ENCODE results near the gene FGF14. TPM values are rescaled to one million over a fixed set of nuclear protein-coding genes. Genes with fewer than 3 reads are reported as not detected.

The FGF14 gene
- polyA plus RNA-seq, 12 donors: 0.27 to 1.7 (median 0.86) TPM; not detected in 2

- no peak for DNase-seq
Measured at GRCh38 chr13:102251817-102252216, 150.0 kb downstream of the FGF14 start.

GRCh38 chr13:102250448-102250847 is 151.4 kb downstream of the FGF14 start:
- no peak for DNase-seq

GRCh38 chr13:102244607-102245227 is 157.1 kb downstream of the FGF14 start:
- no peak for DNase-seq

- DNase-seq: no peak
Measured at GRCh38 chr13:102240110-102240509, 161.7 kb downstream of the FGF14 start.

GRCh38 chr13:102237230-102237629 is 164.6 kb downstream of the FGF14 start:
- DNase-seq: no peak

GRCh38 chr13:102236830-102237229 is 165.0 kb downstream of the FGF14 start:
- no peak for DNase-seq

- DNase-seq: no peak
Measured at GRCh38 chr13:102236341-102236740, 165.5 kb downstream of the FGF14 start.

- no peak for DNase-seq
Measured at GRCh38 chr13:102235689-102236088, 166.2 kb downstream of the FGF14 start.

GRCh38 chr13:102234618-102235017 is 167.2 kb downstream of the FGF14 start:
- no peak for DNase-seq

GRCh38 chr13:102233566-102234208 is 168.2 kb downstream of the FGF14 start:
- DNase-seq: no peak

GRCh38 chr13:102231479-102231878 is 170.4 kb downstream of the FGF14 start:
- no peak for DNase-seq

- DNase-seq: no peak
Measured at GRCh38 chr13:102227741-102228140, 174.1 kb downstream of the FGF14 start.

GRCh38 chr13:102226591-102226990 is 175.3 kb downstream of the FGF14 start:
- DNase-seq: no peak

GRCh38 chr13:102225892-102226291 is 176.0 kb downstream of the FGF14 start:
- DNase-seq: no peak

GRCh38 chr13:102220681-102221228 is 181.1 kb downstream of the FGF14 start:
- no peak for DNase-seq

GRCh38 chr13:102214956-102215355 is 186.9 kb downstream of the FGF14 start:
- DNase-seq: no peak

GRCh38 chr13:102212729-102213128 is 189.1 kb downstream of the FGF14 start:
- no peak for DNase-seq

- no peak for DNase-seq
Measured at GRCh38 chr13:102208347-102208746, 193.5 kb downstream of the FGF14 start.

- no peak for DNase-seq
Measured at GRCh38 chr13:102207680-102208342, 194.0 kb downstream of the FGF14 start.

- DNase-seq: no peak
Measured at GRCh38 chr13:102203718-102204117, 198.1 kb downstream of the FGF14 start.

GRCh38 chr13:102198418-102199311 is 203.2 kb downstream of the FGF14 start:
- DNase-seq: no peak

- DNase-seq: no peak
Measured at GRCh38 chr13:102197193-102197592, 204.7 kb downstream of the FGF14 start.
